HL-60 (cell line): ENCODE results near the gene PPP1R9B.
A peak's percentile ranks its signal among the peaks of the same experiment; 100 is the strongest.

ENCODE experiments used
- DNase-seq, 2 experiments: peaks; one replicate each; pipeline ENCODE4 v3.0.0-alpha.2; 2010 to 2020; ENCODE audit warnings: low read depth in 1 of 2, low spot score in 1 of 2
- H3K27ac ChIP-seq: fragments of 250-450 bp; sonication (Bioruptor Pico); replicated peaks from 2 replicates; pipeline ENCODE4 v1.5.1; 2020; ENCODE audit warnings: mild to moderate bottlenecking, moderate library complexity
- H3K27me3 ChIP-seq: fragments of 250-450 bp; sonication (Bioruptor Pico); 2 replicates; pipeline ENCODE4 v1.5.1; 2021; ENCODE audit warnings: mild to moderate bottlenecking, moderate library complexity; ENCODE audit not compliant: insufficient read depth, poor library complexity, severe bottlenecking
- H3K4me3 ChIP-seq: replicated peaks from 2 replicates; pipeline ENCODE4 v1.5.1; 2011; ENCODE audit warnings: mild to moderate bottlenecking, control low read depth, low read length; ENCODE audit not compliant: insufficient read depth
- GABPA ChIP-seq: IDR thresholded peaks from 2 replicates; pipeline ENCODE4 v1.6.1; 2012; ENCODE audit warnings: low read depth
- POLR2AphosphoS5 ChIP-seq: IDR thresholded peaks from 2 replicates; pipeline ENCODE4 v1.6.1; 2012; ENCODE audit warnings: low read depth
- SPI1 ChIP-seq: IDR thresholded peaks from 2 replicates; pipeline ENCODE4 v1.6.1; 2012; ENCODE audit warnings: low read depth, mild to moderate bottlenecking, borderline replicate concordance
- TF ChIP-seq, protein P1 (sequence below): IDR thresholded peaks from one replicate; pipeline ENCODE4 v1.5.1; 2011; ENCODE audit warnings: low read length, control low read depth, inconsistent platforms; ENCODE audit not compliant: insufficient read depth
- TF ChIP-seq, protein P2 (sequence below): IDR thresholded peaks from 2 replicates; pipeline ENCODE4 v1.6.1; 2012; ENCODE audit warnings: low read depth; ENCODE audit not compliant: insufficient replicate concordance

PPP1R9B gene

DNA sequence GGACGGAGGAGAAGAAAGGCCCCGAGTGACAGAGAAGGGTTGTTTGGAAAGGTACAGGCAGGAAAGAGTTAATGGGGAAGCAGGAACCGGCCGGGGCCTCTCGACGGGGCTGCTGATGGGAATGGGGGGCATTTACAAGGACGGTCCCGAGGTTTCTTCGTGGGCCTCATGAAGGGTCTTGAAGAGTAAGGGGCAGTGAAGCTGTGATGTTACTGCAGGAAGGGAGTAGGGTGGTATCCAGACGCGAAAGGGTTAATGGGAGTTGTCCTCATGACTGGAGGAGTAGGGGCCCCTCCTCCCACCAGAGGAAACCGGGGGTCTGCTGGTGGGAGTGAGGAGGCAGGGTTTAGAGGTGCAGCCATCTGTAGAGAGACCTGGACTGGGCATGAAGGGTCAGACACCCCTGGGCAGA lies 54.8 kb downstream of the PPP1R9B start:
- Histone ChIP-seq H3K27me3 (peaks cover 33% of the 10 kb centered on the region), H3K27ac (no peak overlapping the region), H3K4me3 (peak overlapping the region; percentile 52)
- TF ChIP-seq GABPA (no peak), SPI1 (no peak), POLR2AphosphoS5 (no peak)
- TF ChIP-seq, protein P1, sequence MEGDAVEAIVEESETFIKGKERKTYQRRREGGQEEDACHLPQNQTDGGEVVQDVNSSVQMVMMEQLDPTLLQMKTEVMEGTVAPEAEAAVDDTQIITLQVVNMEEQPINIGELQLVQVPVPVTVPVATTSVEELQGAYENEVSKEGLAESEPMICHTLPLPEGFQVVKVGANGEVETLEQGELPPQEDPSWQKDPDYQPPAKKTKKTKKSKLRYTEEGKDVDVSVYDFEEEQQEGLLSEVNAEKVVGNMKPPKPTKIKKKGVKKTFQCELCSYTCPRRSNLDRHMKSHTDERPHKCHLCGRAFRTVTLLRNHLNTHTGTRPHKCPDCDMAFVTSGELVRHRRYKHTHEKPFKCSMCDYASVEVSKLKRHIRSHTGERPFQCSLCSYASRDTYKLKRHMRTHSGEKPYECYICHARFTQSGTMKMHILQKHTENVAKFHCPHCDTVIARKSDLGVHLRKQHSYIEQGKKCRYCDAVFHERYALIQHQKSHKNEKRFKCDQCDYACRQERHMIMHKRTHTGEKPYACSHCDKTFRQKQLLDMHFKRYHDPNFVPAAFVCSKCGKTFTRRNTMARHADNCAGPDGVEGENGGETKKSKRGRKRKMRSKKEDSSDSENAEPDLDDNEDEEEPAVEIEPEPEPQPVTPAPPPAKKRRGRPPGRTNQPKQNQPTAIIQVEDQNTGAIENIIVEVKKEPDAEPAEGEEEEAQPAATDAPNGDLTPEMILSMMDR, result no peak
- TF ChIP-seq, protein P2, sequence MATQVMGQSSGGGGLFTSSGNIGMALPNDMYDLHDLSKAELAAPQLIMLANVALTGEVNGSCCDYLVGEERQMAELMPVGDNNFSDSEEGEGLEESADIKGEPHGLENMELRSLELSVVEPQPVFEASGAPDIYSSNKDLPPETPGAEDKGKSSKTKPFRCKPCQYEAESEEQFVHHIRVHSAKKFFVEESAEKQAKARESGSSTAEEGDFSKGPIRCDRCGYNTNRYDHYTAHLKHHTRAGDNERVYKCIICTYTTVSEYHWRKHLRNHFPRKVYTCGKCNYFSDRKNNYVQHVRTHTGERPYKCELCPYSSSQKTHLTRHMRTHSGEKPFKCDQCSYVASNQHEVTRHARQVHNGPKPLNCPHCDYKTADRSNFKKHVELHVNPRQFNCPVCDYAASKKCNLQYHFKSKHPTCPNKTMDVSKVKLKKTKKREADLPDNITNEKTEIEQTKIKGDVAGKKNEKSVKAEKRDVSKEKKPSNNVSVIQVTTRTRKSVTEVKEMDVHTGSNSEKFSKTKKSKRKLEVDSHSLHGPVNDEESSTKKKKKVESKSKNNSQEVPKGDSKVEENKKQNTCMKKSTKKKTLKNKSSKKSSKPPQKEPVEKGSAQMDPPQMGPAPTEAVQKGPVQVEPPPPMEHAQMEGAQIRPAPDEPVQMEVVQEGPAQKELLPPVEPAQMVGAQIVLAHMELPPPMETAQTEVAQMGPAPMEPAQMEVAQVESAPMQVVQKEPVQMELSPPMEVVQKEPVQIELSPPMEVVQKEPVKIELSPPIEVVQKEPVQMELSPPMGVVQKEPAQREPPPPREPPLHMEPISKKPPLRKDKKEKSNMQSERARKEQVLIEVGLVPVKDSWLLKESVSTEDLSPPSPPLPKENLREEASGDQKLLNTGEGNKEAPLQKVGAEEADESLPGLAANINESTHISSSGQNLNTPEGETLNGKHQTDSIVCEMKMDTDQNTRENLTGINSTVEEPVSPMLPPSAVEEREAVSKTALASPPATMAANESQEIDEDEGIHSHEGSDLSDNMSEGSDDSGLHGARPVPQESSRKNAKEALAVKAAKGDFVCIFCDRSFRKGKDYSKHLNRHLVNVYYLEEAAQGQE, result no peak
- DNase-seq, result no peak

GRCh38 chr17:50094753-50095619 lies 55.5 kb downstream of the PPP1R9B start, which contains the start of gene PDK2:
Gene PDK2 (plus strand): TSS chr17:50095351. CDS start chr17:50095436, 85 bp downstream.
- TF ChIP-seq GABPA (no peak), POLR2AphosphoS5 (no peak)
- Histone ChIP-seq H3K27me3 (peaks cover 33% of the 10 kb centered on the region), H3K27ac (no peak within 1 kb of the TSS), H3K4me3 (peak within 1 kb of the TSS; percentile 52)
- peak; percentile 53 to 81 for DNase-seq

GRCh38 chr17:50094243-50094752 lies 56.2 kb downstream of the PPP1R9B start:
- peak; percentile 63 to 74 for DNase-seq
- Histone ChIP-seq H3K27me3 (peaks cover 33% of the 10 kb centered on the region), H3K27ac (no peak overlapping the region), H3K4me3 (peak overlapping the region; percentile 17)
- TF ChIP-seq GABPA, result no peak
- TF ChIP-seq, protein P1, result peak; percentile 35

DNA sequence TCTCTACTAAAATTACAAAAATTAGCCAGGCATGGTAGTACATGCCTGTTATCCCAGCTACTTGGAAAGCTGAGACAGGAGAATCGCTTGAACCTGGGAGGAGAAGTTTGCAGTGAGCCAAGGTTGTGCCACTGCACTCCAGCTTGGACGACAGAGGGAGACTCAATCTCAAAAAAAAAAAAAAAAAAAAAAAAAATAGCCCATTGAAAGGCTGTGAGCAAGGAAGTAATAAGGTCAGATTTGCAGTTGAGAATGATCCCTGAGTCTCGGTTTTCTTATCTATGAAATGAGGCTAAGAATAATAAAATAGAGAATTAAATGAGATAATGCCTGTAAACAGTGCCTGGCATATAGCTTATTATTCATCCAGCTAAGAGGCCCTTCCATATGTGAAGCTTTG lies 56.7 kb downstream of the PPP1R9B start:
- DNase-seq, result no peak
- peaks cover 33% of the 10 kb centered on the region for H3K27me3 ChIP-seq
- TF ChIP-seq, protein P2, result no peak
- TF ChIP-seq SPI1 (no peak), GABPA (no peak), POLR2AphosphoS5 (no peak)
- TF ChIP-seq, protein P1, result no peak
- no peak overlapping the region for H3K4me3 ChIP-seq
- no peak overlapping the region for H3K27ac ChIP-seq
